ENCODE data around the gene INHBC.

INHBC gene

DNA sequence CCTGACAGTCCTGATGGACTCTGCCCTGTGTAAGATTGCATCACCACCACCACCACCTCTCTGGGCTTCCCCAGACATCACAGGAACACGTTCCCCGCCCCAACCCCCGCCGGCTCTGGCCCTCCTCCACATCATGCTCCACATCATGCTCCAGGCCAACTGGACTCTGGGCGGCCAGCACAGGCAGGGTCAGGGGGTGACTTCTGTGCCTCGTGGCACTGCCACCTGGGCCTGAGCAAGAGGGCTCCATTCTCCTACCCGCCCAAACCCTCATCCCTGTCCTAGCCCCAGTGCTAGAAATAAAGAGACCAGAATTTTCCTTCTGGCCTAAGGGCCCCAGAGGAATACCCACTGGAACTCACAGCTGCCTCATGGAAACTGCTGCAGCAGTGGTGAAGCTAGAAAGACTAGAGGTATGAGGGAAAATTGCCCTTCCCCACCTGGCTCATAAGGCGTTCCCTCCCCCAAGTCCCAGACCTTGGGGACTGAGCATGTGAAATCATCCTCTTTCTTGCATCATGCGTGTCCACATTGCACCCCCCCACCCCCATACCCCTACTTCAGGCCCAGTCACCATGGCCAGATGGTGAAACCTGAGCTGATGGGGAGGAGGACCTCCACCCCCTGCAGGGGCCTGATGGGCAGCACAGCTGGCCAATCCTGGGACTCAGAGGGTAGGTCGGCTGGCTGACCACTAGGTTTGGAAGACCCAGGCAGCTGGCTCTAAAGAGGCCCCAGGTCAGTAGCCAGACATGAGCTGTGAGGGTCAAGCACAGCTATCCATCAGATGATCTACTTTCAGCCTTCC, 20.2 kb downstream of the INHBC start, which contains the start of gene INHBE:
Gene INHBE, plus strand, starts transcription at position 742 of the 808 bp plus-strand sequence. CDS start 230 bp downstream, outside the sequence.
- DNase-seq, result no peak

DNA sequence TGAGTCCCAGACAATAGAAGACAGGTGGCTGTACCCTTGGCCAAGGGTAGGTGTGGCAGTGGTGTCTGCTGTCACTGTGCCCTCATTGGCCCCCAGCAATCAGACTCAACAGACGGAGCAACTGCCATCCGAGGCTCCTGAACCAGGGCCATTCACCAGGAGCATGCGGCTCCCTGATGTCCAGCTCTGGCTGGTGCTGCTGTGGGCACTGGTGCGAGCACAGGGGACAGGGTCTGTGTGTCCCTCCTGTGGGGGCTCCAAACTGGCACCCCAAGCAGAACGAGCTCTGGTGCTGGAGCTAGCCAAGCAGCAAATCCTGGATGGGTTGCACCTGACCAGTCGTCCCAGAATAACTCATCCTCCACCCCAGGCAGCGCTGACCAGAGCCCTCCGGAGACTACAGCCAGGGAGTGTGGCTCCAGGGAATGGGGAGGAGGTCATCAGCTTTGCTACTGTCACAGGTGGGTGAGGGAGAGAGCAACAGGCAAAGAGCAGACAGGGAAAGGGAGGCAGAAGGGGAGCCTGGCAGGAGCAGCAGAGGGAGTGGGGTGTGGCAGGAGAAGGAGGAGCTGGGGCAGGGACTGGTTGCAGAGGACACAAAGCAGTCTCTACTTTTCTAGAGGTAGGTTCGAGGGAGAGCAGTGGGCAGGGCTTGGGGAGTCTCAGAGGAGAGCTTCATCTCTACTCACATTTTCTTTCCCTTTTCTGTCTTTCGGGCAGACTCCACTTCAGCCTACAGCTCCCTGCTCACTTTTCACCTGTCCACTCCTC, 21.0 kb downstream of the INHBC start:
- no peak for DNase-seq

GRCh38 chr12:57456145-57456700, 21.6 kb downstream of the INHBC start:
- DNase-seq, result peak in 1 of 2 experiments; percentile 39

- no peak for DNase-seq
These were observed 22.3 kb downstream of the INHBC start for GRCh38 chr12:57456737-57457490.

- DNase-seq, result no peak
These were observed 24.1 kb downstream of the INHBC start for GRCh38 chr12:57458665-57459054.

DNA sequence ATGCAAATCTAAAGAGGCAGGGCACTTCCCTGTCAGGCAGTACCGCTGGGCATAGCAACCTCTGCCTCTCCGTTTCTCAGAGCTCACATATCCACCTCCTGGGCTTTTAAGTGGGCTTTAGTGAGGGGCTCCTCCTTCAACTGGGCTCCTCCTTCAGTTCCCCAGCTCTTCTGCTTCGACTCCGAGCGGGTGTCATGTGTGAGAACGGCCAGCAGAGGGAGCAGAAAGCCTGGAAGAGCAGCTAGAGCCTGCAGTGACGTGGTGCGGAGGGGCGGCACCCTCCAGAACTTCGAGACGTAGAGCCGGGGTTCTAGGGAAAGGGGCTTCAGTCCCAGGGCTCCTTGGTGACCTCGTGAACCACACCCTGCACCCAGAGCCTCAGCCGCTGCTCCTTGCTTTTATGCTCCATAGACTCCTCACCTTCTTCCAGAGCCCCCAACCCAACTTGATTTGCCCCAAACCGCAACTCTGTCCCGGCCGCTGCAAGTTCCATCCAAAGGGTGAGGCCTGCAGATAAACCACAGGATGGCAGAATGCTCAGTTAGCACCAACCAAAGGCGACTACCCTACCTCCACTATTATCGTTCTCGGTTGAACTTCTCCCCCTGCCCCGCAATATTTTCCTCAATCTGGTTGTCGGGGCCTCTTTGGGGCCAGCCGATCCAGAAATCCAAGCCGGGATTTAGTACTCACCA, 24.6 kb downstream of the INHBC start:
- peak; percentile 93 to 95 for DNase-seq

- no peak for DNase-seq
These were observed 25.3 kb downstream of the INHBC start, which contains the start of gene GLI1 for GRCh38 chr12:57459750-57460467. Gene GLI1 (plus strand): TSS chr12:57459785. CDS start chr12:57463692, 3,907 bp downstream.

DNA sequence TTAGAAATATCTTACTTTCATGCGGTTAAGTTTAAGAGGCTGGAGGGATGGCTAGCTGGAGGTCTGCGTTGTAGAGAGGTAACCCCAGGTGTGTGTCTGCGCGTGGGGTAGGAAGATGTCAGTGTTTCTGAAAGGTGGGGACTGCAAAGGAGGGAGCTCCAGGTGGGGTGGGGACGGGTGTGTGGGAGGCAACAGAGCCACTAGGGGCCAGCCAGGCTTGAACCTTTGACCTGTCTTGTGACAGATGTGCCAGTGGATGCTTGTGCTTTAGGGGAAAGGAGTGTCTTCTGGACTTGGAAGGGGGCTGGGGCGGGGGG, 25.8 kb downstream of the INHBC start:
- no peak for DNase-seq

- DNase-seq, result no peak
These were observed 26.3 kb downstream of the INHBC start for GRCh38 chr12:57460841-57461275.

DNA sequence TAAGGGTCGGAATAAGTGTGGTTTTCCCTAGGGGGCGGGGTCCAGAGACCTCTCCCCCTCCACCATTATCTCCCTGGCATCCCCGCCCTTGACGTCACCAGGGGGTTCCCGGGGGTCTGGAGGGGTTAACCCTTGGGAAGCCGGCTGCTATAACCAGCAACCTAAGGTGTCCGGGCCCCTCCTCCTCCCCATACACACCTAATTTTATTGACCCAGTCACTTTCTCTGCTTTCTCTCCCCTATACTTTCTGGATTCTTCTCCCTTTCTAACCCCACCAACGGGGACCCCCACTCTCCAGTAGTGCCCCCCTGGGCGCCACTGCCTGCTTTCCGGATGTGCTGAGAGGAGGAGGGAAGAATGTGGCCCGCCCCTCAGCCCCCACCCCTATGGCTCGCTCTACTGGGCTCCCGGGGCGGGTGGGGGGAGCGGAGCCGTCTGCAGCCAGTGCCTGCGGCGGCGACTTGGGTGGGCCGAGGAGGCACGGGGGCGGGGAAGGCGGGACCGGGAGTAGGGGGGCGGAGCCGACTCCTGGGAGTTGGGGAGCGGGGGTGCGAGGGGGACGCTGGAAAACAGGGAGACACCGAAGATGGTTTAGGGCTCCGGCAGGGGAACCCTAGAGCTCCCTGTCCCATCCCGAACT, 26.8 kb downstream of the INHBC start:
- DNase-seq, result no peak

GRCh38 chr12:57461917-57462250, 27.3 kb downstream of the INHBC start:
- DNase-seq, result no peak

DNA sequence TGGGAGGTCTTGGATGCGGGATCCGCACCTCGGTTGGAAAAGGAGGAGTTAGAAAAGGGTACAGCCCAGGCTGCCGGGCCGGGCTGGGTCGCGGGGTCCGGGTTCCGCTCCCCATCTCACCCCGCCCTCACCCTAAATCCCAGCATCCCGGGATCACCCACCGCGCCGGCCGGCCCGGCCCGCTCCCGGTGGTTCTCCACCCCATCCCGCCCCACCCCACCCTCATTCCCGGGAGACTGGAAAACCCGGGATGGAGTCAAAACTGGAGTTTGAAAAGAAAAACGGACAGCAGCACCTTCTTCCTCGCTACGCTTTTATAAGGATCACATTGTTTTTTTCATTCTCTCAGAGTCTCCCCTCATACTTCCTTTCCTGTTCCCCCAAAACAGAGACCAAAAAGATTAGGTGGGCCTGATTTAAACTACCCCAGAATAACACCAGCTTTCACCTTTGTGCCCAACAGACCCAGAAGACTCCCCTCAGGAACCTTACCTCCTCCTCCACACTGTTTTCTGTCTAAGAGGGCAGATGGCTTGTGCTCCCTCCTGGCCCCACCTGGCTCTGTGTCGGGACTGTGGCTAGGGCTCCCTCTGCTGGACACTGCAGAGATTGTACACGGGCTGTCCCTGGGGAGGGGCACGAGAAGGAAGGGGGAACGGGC, 27.8 kb downstream of the INHBC start:
- peak; percentile 87 to 88 for DNase-seq

DNA sequence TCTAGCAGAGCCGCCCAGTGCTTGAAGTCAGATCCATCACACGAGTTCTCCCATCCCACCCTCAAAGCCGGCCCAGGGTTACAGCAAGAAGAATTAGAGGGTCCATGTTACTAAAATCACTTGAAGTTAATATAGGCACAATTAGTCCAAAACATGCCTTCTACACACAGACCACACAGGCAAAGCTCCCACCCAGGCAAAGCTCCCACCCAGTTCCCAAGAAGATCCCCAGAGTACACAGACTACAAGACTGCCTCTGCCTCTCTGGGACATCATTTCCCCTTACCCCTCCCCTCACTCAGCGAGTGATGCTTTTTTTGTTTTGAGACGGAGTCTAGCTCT, 28.3 kb downstream of the INHBC start:
- DNase-seq, result no peak

DNA sequence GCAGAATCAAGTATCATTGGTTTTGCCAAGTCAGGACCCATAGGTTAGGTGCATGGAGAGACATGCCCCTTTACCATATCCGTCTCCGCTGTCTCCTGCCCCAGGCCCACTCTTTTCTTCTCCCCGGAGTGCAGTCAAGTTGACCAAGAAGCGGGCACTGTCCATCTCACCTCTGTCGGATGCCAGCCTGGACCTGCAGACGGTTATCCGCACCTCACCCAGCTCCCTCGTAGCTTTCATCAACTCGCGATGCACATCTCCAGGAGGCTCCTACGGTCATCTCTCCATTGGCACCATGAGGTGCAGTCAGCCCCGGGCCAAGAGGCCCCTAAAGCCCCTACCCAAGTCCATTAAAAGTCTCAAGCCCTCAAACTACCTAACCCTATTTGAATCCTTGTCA, 30.0 kb downstream of the INHBC start:
- no peak for DNase-seq

DNA sequence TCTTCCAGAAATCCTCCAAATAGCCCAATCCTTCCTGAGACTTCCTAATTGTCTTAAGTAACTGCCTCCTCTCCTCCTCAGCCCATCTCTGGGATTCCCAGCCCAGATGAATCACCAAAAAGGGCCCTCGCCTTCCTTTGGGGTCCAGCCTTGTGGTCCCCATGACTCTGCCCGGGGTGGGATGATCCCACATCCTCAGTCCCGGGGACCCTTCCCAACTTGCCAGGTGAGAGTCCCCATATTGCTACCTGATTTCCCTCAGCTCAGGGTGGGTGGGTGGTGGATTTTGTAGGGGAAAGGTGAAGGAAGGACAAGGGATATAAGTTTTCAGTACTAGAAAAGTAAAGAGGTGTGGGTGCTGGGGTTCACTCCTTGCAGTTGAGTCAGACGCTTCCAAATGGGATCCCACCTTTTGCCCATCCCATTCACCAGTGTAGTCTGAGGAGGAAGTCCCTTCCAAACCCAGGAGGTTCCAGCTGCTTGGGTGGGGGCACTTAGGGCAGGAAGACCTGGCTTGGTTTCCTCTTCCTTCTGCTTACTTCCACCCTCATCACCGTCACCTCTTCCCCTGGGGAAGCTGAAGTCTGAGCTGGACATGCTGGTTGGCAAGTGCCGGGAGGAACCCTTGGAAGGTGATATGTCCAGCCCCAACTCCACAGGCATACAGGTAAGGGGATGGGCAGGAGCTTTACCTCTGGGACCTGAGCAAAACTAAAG, 30.6 kb downstream of the INHBC start:
- DNase-seq, result no peak

DNA sequence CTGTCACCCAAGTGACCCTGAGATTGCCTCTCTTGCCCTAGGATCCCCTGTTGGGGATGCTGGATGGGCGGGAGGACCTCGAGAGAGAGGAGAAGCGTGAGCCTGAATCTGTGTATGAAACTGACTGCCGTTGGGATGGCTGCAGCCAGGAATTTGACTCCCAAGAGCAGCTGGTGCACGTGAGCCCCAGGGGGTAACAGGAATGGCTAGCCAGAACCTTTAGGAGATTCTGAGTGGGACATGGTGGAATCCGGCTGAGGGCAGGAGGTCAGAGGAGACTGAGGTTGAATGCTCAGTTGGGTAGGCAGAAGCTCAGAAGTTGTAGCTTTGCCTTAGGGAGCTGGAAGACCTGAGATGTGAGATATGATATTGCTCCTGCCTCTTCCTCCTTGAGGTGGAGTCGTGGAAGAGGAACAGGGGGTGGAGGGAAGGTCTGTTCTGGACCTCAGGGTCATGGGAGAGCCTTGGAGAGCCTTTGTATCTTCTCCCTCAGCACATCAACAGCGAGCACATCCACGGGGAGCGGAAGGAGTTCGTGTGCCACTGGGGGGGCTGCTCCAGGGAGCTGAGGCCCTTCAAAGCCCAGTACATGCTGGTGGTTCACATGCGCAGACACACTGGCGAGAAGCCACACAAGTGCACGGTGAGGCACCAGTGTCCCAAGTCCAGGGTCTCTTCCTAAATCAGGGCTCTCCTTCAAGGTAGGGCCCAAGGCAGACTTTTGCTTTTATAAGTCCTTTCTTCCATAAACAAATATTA, 31.3 kb downstream of the INHBC start:
- DNase-seq, result no peak

GRCh38 chr12:57467212-57467874, 32.8 kb downstream of the INHBC start:
- DNase-seq, result no peak

DNA sequence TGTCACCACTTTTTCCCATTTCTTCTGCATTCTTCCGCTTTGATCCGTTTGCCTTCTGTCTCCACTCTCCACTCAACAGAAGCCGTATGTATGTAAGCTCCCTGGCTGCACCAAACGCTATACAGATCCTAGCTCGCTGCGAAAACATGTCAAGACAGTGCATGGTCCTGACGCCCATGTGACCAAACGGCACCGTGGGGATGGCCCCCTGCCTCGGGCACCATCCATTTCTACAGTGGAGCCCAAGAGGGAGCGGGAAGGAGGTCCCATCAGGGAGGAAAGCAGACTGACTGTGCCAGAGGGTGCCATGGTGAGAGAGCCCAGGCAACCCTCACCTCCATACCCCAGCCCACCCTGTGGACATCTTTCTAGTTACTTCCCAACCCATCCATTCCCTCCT, 33.3 kb downstream of the INHBC start:
- no peak for DNase-seq
